MM.1S (cell line): ENCODE measurements around the gene WAS.

Experiments used
- EZH2 ChIP-seq: fragments of 300-600 bp; sonication (generic); optimal IDR thresholded peaks from 2 replicates; pipeline ENCODE3; 2017; ENCODE audit warnings: low read depth, mild to moderate bottlenecking, antibody characterized with exemption, low read length, mixed read lengths
- EZH2phosphoT487 ChIP-seq: fragments of 300-600 bp; sonication (generic); IDR thresholded peaks from 2 replicates; pipeline ENCODE4 v1.6.1; 2018; ENCODE audit warnings: antibody characterized with exemption, low read length
- TF ChIP-seq, protein P1 (sequence below): fragments of 300-600 bp; sonication (generic); IDR thresholded peaks from 2 replicates; pipeline ENCODE4 v1.5.1; 2016; ENCODE audit warnings: antibody characterized with exemption, low read length, mixed read lengths

DNA sequence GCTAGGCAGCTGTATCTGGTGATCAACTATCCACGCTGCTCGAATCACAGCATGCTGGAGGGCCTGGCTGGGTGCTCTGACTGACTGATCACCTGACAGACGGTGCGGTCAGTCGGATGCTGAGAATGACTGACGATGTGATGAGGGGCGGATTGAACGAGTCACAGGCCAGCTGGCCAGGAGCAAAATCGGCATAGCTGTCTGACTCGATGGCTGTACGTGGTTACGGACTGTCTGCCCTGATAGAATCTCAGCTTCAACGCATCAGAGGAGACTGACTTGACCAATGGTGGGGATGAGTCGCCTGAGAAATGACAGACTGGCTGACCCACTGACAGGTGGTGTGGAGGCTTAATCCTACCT is 11.9 kb downstream of the WAS start:
- TF ChIP-seq, protein P1, sequence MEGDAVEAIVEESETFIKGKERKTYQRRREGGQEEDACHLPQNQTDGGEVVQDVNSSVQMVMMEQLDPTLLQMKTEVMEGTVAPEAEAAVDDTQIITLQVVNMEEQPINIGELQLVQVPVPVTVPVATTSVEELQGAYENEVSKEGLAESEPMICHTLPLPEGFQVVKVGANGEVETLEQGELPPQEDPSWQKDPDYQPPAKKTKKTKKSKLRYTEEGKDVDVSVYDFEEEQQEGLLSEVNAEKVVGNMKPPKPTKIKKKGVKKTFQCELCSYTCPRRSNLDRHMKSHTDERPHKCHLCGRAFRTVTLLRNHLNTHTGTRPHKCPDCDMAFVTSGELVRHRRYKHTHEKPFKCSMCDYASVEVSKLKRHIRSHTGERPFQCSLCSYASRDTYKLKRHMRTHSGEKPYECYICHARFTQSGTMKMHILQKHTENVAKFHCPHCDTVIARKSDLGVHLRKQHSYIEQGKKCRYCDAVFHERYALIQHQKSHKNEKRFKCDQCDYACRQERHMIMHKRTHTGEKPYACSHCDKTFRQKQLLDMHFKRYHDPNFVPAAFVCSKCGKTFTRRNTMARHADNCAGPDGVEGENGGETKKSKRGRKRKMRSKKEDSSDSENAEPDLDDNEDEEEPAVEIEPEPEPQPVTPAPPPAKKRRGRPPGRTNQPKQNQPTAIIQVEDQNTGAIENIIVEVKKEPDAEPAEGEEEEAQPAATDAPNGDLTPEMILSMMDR = no peak
- TF ChIP-seq EZH2 (no peak), EZH2phosphoT487 (no peak)
